Muscle layer of colon (tissue), 2 donors: Measurements from ENCODE around the gene MAP3K15.
A peak's percentile ranks its signal among the peaks of the same experiment; 100 is the strongest.

Source experiments
- H3K27ac ChIP-seq: one replicate; pipeline ENCODE4 v1.7.0; 2013; ENCODE audit warnings: low read depth, mild to moderate bottlenecking, low read length, moderate library complexity
- H3K27me3 ChIP-seq, 2 donors: one replicate each; pipeline ENCODE4 v1.7.0; 2013; ENCODE audit warnings: low read length in 2 of 2, mild to moderate bottlenecking in 2 of 2; ENCODE audit not compliant: insufficient read depth in 2 of 2, control insufficient read depth in 1 of 2
- H3K36me3 ChIP-seq: one replicate; pipeline ENCODE4 v1.7.0; 2013; ENCODE audit warnings: mild to moderate bottlenecking, low read length; ENCODE audit not compliant: insufficient read depth
- H3K4me1 ChIP-seq: one replicate; pipeline ENCODE4 v1.7.0; 2013; ENCODE audit warnings: mild to moderate bottlenecking, low read length; ENCODE audit not compliant: insufficient read depth
- H3K4me3 ChIP-seq, 2 donors: one replicate each; pipeline ENCODE4 v1.7.0; 2013; ENCODE audit warnings: low read length in 2 of 2, low read depth in 1 of 2, mild to moderate bottlenecking in 1 of 2, moderate library complexity in 1 of 2
- H3K9ac ChIP-seq: one replicate; pipeline ENCODE4 v1.7.0; 2013; ENCODE audit warnings: low read length
- H3K9me3 ChIP-seq: one replicate; pipeline ENCODE4 v1.7.0; 2013; ENCODE audit warnings: mild to moderate bottlenecking, low read length
- donor health status: abdominal sarcoma.
- donor health status: Adenocarcinoma of cecum.

The MAP3K15 gene

GRCh38 chrX:19372170-19372546, 143.2 kb downstream of the MAP3K15 start:
- Histone ChIP-seq H3K27me3 (no peaks in the 10 kb centered on the region), H3K4me1 (no peaks in the 10 kb centered on the region), H3K36me3 (no peaks in the 10 kb centered on the region), H3K9ac (no peak overlapping the region), H3K4me3 (peak overlapping the region; percentile 29 to 44), H3K27ac (no peak overlapping the region), H3K9me3 (no peaks in the 10 kb centered on the region)

DNA sequence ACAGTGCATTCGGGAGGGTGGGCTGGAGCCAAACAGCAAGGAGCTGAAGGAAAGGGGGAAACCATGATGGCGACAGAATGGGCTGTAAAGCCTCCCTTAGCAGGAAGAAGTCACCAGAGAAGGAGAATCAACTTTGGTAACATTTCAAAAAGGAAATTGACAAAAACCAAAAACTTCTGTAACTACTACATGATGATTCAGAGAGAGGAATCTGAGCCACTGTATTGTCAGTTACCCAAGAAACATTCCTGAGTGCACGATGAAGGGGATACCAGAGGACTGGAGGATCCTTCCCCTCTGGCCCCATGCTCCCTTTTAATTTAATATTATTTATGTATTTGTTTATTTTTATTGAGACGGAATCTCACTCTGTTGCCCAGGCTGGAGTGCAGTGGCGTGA, 145.2 kb downstream of the MAP3K15 start:
- no peaks in the 10 kb centered on the region for H3K9me3 ChIP-seq
- no peaks in the 10 kb centered on the region for H3K4me1 ChIP-seq
- H3K4me3 ChIP-seq = no peak overlapping the region
- H3K9ac ChIP-seq = no peak overlapping the region
- H3K27ac ChIP-seq = no peak overlapping the region
- H3K36me3 ChIP-seq = no peaks in the 10 kb centered on the region
- H3K27me3 ChIP-seq = no peaks in the 10 kb centered on the region

DNA sequence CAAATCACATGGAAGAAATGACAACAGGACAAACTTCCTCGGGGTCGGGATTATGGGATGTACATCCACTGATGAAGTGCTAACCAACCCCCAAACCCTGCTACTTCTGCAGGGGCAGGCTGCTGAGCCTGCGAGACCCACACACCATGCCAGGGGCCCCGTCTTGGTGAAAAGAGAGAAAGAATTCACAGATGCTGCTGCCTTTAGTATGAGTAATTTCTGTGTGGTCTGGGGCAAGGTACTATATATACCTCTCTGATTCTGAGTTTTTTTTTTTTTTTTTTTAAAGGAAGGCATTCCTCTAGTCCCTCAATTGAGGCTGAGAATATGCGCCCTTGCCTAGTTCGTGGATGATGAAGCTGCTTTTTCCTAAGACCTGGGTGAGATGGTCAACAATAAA, 146.7 kb downstream of the MAP3K15 start:
- Histone ChIP-seq H3K9ac (no peak overlapping the region), H3K36me3 (no peaks in the 10 kb centered on the region), H3K4me1 (no peaks in the 10 kb centered on the region), H3K4me3 (no peak overlapping the region), H3K27me3 (no peaks in the 10 kb centered on the region), H3K9me3 (no peaks in the 10 kb centered on the region), H3K27ac (no peak overlapping the region)

DNA sequence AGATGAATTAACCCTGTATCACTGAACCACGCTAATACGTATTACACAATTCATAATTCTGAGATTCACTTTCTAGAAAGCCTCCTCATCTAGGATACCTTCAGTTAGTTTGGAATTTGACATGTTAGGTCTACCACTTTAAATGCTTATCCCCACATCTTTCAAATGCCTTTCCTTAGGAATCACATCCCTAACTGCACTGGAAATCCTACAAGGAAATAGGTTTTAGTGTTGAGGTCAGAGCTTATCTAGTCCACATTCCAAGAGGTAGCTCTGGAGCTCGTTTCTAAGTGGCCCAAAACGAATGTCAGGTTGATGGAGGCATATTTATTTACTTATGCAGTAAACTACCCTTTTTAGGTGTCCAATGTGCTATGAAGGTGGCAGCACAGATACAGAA, 153.6 kb downstream of the MAP3K15 start:
- Histone ChIP-seq H3K4me3 (no peak overlapping the region), H3K9me3 (no peaks in the 10 kb centered on the region), H3K9ac (no peak overlapping the region), H3K36me3 (peaks cover 16% of the 10 kb centered on the region), H3K27ac (no peak overlapping the region), H3K4me1 (no peaks in the 10 kb centered on the region), H3K27me3 (no peaks in the 10 kb centered on the region)

- Histone ChIP-seq H3K9ac (no peak overlapping the region), H3K27me3 (no peaks in the 10 kb centered on the region), H3K4me1 (no peaks in the 10 kb centered on the region), H3K4me3 (no peak overlapping the region), H3K36me3 (peaks cover 18% of the 10 kb centered on the region), H3K27ac (no peak overlapping the region), H3K9me3 (no peaks in the 10 kb centered on the region)
Measured at GRCh38 chrX:19360903-19361302, 154.4 kb downstream of the MAP3K15 start.

DNA sequence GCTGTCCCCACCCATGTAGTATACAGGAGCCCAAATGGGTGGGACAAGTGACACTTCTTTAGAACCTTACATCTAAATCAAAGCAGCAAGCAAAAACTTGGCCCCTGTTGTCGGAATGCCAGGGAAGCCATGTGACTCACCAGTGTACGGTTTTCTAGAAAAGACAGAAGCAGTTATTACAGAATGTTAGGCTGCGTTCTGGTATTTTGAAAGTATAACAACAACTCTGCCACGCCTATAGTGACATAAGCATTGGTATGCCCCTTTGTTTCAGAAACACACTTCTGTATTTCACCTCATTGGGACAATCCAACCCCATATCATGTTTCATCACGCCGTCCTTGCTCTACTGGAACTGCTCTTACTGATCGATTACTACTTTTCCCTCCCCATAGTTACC, 156.8 kb downstream of the MAP3K15 start:
- no peaks in the 10 kb centered on the region for H3K9me3 ChIP-seq
- H3K4me3 ChIP-seq = no peak overlapping the region
- no peaks in the 10 kb centered on the region for H3K4me1 ChIP-seq
- H3K27ac ChIP-seq = no peak overlapping the region
- H3K9ac ChIP-seq = no peak overlapping the region
- H3K27me3 ChIP-seq = no peaks in the 10 kb centered on the region
- H3K36me3 ChIP-seq = peaks cover 32% of the 10 kb centered on the region

DNA sequence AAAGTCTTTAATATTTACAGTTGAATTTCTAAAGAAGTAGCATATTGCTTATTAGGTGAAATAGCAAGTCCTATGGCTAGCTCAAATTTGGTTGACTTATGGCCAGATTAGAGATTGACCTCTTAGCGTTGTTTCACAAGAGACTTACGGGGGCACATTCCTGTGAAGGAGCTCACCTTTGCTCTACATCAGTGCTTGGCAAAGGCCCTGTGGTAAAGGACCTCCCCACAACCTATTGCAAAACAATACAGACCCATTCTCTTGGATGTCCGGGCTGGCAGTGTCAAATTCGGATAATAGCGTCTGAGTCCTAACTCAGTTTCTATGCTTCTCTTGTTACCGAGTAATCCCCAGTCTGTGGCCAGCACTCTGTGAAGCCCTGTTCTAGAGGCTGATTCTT, 160.7 kb downstream of the MAP3K15 start:
- H3K27me3 ChIP-seq = no peaks in the 10 kb centered on the region
- no peak overlapping the region for H3K27ac ChIP-seq
- H3K36me3 ChIP-seq = peaks cover 54% of the 10 kb centered on the region
- H3K4me3 ChIP-seq = no peak overlapping the region
- H3K9me3 ChIP-seq = no peaks in the 10 kb centered on the region
- H3K9ac ChIP-seq = no peak overlapping the region
- H3K4me1 ChIP-seq = no peaks in the 10 kb centered on the region

DNA sequence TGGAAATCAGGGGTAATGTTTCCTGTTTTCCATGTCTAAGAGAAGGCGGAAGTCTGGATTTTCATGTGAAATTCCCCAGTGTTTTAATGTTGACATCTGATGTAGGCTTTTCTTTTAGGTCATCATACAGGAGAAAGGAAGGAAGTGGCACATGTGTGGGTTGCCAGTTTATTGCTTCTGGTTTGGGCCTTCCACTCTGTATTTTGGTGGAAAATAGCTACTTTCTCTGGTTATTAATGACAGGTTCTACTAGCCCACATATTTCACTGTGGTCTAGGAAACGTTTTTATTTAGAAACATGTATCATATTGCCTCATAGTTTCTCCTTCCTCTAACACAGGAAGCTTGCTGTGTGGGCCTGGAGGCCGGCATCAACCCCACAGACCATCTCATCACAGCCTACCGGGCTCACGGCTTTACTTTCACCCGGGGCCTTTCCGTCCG, 164.3 kb downstream of the MAP3K15 start:
- no peak overlapping the region for H3K4me3 ChIP-seq
- no peak overlapping the region for H3K27ac ChIP-seq
- H3K27me3 ChIP-seq = no peaks in the 10 kb centered on the region
- no peaks in the 10 kb centered on the region for H3K9me3 ChIP-seq
- no peak overlapping the region for H3K9ac ChIP-seq
- no peaks in the 10 kb centered on the region for H3K4me1 ChIP-seq
- H3K36me3 ChIP-seq = peaks cover 41% of the 10 kb centered on the region

GRCh38 chrX:19349264-19349663, 166.0 kb downstream of the MAP3K15 start:
- Histone ChIP-seq H3K9ac (no peak overlapping the region), H3K27me3 (no peaks in the 10 kb centered on the region), H3K4me3 (no peak overlapping the region), H3K36me3 (peaks cover 28% of the 10 kb centered on the region), H3K4me1 (no peaks in the 10 kb centered on the region), H3K27ac (no peak overlapping the region), H3K9me3 (no peaks in the 10 kb centered on the region)

DNA sequence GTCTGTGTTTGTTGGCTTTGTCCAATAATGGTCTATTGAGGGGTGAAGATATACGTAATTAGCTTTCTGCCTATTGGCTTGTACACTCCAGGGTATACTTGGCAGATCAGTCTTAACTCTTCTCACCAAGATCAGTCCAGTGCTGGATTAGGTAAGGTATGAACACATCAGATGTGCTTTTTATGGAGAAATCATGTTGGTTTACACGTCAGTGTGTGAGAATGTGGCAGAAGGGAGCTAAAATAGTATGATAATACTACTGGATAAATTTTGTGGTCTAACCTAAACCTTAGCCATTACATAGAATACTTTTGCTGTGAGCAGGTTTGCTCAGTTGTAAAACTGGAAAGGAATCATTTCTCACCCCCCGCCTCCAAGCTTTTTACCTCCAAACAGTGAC, 167.4 kb downstream of the MAP3K15 start:
- Histone ChIP-seq H3K4me1 (no peaks in the 10 kb centered on the region), H3K36me3 (peaks cover 21% of the 10 kb centered on the region), H3K27me3 (no peaks in the 10 kb centered on the region), H3K9ac (no peak overlapping the region), H3K4me3 (no peak overlapping the region), H3K9me3 (no peaks in the 10 kb centered on the region), H3K27ac (no peak overlapping the region)

GRCh38 chrX:19344661-19345060, 170.6 kb downstream of the MAP3K15 start:
- Histone ChIP-seq H3K4me1 (no peaks in the 10 kb centered on the region), H3K9ac (peak overlapping the region; percentile 44), H3K36me3 (no peaks in the 10 kb centered on the region), H3K9me3 (no peaks in the 10 kb centered on the region), H3K4me3 (peak overlapping the region; percentile 59 to 61), H3K27ac (no peak overlapping the region), H3K27me3 (no peaks in the 10 kb centered on the region)

DNA sequence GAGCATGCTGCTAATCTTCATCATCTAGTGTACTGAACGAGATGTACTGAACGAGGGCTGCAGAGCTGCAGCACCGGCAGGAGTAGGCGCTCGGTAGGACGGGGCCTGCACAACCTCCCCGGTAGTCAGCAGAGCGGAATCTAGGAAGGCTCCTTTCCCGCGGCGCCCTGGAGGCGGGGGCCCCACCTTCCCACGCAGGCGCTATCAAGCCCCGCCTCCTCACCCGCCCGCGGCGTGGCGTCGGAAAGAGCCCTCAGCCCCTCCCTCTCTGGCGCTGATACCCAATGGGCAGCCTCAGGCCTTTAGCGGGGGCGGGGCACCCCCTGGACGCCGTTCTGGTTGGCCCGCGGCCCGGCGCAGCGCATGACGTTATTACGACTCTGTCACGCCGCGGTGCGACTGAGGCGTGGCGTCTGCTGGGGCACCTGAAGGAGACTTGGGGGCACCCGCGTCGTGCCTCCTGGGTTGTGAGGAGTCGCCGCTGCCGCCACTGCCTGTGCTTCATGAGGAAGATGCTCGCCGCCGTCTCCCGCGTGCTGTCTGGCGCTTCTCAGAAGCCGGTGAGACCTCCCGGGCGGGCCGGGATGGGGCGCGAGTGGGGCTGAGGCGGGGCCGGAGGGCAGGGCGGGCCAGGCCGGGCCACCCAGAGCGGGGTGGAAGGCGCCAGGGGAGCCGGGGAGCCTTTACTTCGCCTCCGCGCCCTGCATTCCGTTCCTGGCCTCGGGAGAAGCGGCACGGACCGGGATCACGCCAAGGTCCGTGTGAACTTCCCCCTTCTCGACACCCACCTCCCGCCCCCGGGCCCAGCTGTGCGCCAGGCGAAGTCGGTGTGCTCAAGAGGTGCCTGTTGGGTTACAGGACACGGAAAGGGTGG, 171.5 kb downstream of the MAP3K15 start, which contains the start of gene PDHA1:
Gene PDHA1, plus strand, starts transcription at position 393 of the 874 bp plus-strand sequence. Its CDS starts 111 bp downstream, at position 504.
- H3K9ac ChIP-seq = peak within 1 kb of the TSS; percentile 64
- no peaks in the 10 kb centered on the region for H3K4me1 ChIP-seq
- H3K36me3 ChIP-seq = no peaks in the 10 kb centered on the region
- peak within 1 kb of the TSS; percentile 41 for H3K27ac ChIP-seq
- H3K27me3 ChIP-seq = no peaks in the 10 kb centered on the region
- peak within 1 kb of the TSS; percentile 59 to 61 for H3K4me3 ChIP-seq
- no peaks in the 10 kb centered on the region for H3K9me3 ChIP-seq
